Neural cell (in vitro differentiated cells): ENCODE measurements around the gene BTBD9.

Source experiments
- EP300 ChIP-seq: fragments of 450-650 bp; conservative IDR thresholded peaks from 2 replicates; pipeline ENCODE4 v1.6.1; 2014; ENCODE audit warnings: antibody characterized with exemption, mild to moderate bottlenecking, moderate library complexity; ENCODE audit not compliant: poor library complexity, severe bottlenecking
- EZH2 ChIP-seq: fragments of 200-600, 300-800 bp; shearing (Covaris generic), sonication (generic); IDR thresholded peaks from 2 replicates; pipeline ENCODE4 v1.6.1; 2014; ENCODE audit warnings: antibody characterized with exemption, low read length, borderline replicate concordance, mild to moderate bottlenecking; ENCODE audit not compliant: insufficient read depth, poor library complexity, severe bottlenecking
- MXI1 ChIP-seq: fragments of 450-650 bp; conservative IDR thresholded peaks from 2 replicates; pipeline ENCODE4 v1.6.1; 2014; ENCODE audit warnings: antibody characterized with exemption, mild to moderate bottlenecking; ENCODE audit not compliant: poor library complexity, severe bottlenecking
- POLR2AphosphoS5 ChIP-seq: IDR thresholded peaks from 2 replicates; pipeline ENCODE4 v1.6.1; 2012
- RAD21 ChIP-seq: fragments of 450-650 bp; conservative IDR thresholded peaks from 2 replicates; pipeline ENCODE4 v1.6.1; 2014; ENCODE audit warnings: antibody characterized with exemption, mild to moderate bottlenecking, moderate library complexity
- SMC3 ChIP-seq: fragments of 450-650 bp; conservative IDR thresholded peaks from 2 replicates; pipeline ENCODE4 v1.6.1; 2014; ENCODE audit warnings: antibody characterized with exemption, mild to moderate bottlenecking, moderate library complexity; ENCODE audit not compliant: poor library complexity
- TAF1 ChIP-seq: IDR thresholded peaks from 2 replicates; pipeline ENCODE4 v1.6.1; 2012; ENCODE audit warnings: low read depth
- TF ChIP-seq, protein P1 (sequence below): fragments of 450-650 bp; IDR thresholded peaks from 2 replicates; pipeline ENCODE4 v1.5.1; 2014; ENCODE audit warnings: antibody characterized with exemption, mild to moderate bottlenecking, moderate library complexity; ENCODE audit not compliant: poor library complexity, severe bottlenecking
- TF ChIP-seq, protein P2 (sequence below): IDR thresholded peaks from 2 replicates; pipeline ENCODE4 v1.6.1; 2012; ENCODE audit warnings: borderline replicate concordance

DNA sequence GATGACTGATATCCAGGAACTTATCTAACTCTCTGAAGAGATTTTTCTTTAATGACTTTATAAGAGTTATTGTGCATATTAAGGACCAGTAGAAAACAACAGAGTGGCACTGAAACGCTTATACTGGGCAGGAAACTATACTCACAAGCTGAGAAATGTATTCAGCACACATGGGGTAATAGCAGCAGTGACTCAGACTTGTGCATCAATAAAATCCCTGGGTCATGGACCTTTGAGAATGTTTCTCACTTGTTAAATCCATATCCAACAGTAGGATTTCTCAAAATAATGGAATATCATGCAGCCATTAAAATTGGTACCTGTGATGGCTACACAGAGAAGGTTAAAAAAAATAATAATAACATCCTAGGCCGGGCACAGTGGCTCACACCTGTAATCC lies 219.5 kb downstream of the BTBD9 start:
- TF ChIP-seq EZH2 = no peak
- TF ChIP-seq, protein P1, sequence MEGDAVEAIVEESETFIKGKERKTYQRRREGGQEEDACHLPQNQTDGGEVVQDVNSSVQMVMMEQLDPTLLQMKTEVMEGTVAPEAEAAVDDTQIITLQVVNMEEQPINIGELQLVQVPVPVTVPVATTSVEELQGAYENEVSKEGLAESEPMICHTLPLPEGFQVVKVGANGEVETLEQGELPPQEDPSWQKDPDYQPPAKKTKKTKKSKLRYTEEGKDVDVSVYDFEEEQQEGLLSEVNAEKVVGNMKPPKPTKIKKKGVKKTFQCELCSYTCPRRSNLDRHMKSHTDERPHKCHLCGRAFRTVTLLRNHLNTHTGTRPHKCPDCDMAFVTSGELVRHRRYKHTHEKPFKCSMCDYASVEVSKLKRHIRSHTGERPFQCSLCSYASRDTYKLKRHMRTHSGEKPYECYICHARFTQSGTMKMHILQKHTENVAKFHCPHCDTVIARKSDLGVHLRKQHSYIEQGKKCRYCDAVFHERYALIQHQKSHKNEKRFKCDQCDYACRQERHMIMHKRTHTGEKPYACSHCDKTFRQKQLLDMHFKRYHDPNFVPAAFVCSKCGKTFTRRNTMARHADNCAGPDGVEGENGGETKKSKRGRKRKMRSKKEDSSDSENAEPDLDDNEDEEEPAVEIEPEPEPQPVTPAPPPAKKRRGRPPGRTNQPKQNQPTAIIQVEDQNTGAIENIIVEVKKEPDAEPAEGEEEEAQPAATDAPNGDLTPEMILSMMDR = no peak
- TF ChIP-seq MXI1 = no peak
- TF ChIP-seq RAD21 = no peak
- TF ChIP-seq, protein P2, sequence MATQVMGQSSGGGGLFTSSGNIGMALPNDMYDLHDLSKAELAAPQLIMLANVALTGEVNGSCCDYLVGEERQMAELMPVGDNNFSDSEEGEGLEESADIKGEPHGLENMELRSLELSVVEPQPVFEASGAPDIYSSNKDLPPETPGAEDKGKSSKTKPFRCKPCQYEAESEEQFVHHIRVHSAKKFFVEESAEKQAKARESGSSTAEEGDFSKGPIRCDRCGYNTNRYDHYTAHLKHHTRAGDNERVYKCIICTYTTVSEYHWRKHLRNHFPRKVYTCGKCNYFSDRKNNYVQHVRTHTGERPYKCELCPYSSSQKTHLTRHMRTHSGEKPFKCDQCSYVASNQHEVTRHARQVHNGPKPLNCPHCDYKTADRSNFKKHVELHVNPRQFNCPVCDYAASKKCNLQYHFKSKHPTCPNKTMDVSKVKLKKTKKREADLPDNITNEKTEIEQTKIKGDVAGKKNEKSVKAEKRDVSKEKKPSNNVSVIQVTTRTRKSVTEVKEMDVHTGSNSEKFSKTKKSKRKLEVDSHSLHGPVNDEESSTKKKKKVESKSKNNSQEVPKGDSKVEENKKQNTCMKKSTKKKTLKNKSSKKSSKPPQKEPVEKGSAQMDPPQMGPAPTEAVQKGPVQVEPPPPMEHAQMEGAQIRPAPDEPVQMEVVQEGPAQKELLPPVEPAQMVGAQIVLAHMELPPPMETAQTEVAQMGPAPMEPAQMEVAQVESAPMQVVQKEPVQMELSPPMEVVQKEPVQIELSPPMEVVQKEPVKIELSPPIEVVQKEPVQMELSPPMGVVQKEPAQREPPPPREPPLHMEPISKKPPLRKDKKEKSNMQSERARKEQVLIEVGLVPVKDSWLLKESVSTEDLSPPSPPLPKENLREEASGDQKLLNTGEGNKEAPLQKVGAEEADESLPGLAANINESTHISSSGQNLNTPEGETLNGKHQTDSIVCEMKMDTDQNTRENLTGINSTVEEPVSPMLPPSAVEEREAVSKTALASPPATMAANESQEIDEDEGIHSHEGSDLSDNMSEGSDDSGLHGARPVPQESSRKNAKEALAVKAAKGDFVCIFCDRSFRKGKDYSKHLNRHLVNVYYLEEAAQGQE = no peak
- TF ChIP-seq EP300 = no peak
- no peak for TF ChIP-seq TAF1
- no peak for TF ChIP-seq SMC3
- TF ChIP-seq POLR2AphosphoS5 = no peak
